IMR-90 (cell line): Measurements from ENCODE around the gene STXBP6. TPM values are rescaled to one million over a fixed set of nuclear protein-coding genes. Genes with fewer than 3 reads are reported as not detected.

ENCODE experiments used
- ATAC-seq: fragments of 200-7000 bp; cut with Tn5 transposase; 2 replicates; pipeline ENCODE4 v1.9.1; 2020; ENCODE audit warnings: low read depth, mild to moderate bottlenecking, moderate library complexity
- BruUV-seq: library from RNA; stranded (reverse); fragments of 400-500 nt; replicated peaks from 2 replicates; lab custom pipeline; 2021; lab: Mats Ljungman, UMichigan
- CTCF ChIA-PET: fragments of 300-600 bp; formaldehyde crosslinking; extraction: SDS; loops from one replicate; lab custom pipeline; 2021; ENCODE audit warnings: antibody characterized with exemption; lab: Yijun Ruan, JAX
- POLR2A ChIA-PET: fragments of 300-600 bp; sonication (Branson Sonifier 250); formaldehyde crosslinking; loops from one replicate; lab custom pipeline; 2022; ENCODE audit warnings: antibody characterized with exemption; ENCODE audit not compliant: unreplicated experiment; lab: Charles Lee
- DNase-seq: peaks from one replicate; pipeline ENCODE4 v3.0.0; 2013
- H2AFZ ChIP-seq: replicated peaks from 2 replicates; pipeline ENCODE3; 2013; ENCODE audit warnings: low read length, mild to moderate bottlenecking; ENCODE audit not compliant: poor library complexity
- H2AK5ac ChIP-seq: 2 replicates; pipeline ENCODE4 v1.6.1; 2013; ENCODE audit warnings: low read depth, low read length, inconsistent platforms
- H2AK9ac ChIP-seq: replicated peaks from 2 replicates; pipeline ENCODE3; 2013; ENCODE audit warnings: mild to moderate bottlenecking, low read depth, low read length, moderate library complexity; ENCODE audit not compliant: poor library complexity
- H2BK120ac ChIP-seq: 2 replicates; pipeline ENCODE4 v1.6.1; 2013; ENCODE audit warnings: low read depth, low read length, inconsistent platforms
- H2BK15ac ChIP-seq: 3 replicates; pipeline ENCODE4 v1.6.1; 2013; ENCODE audit warnings: low read depth, low read length, inconsistent platforms
- H2BK20ac ChIP-seq: 2 replicates; pipeline ENCODE4 v1.6.1; 2013; ENCODE audit warnings: low read depth, mild to moderate bottlenecking, inconsistent platforms, low read length, moderate library complexity
- H2BK5ac ChIP-seq: 2 replicates; pipeline ENCODE4 v1.6.1; 2013; ENCODE audit warnings: mild to moderate bottlenecking, low read depth, low read length, inconsistent platforms; ENCODE audit not compliant: poor library complexity, severe bottlenecking
- H3K14ac ChIP-seq: replicated peaks from 2 replicates; pipeline ENCODE4 v1.6.1; 2013; ENCODE audit warnings: low read depth, low read length, inconsistent platforms
- H3K18ac ChIP-seq: 2 replicates; pipeline ENCODE4 v1.6.1; 2013; ENCODE audit warnings: low read depth, low read length, control low read depth
- H3K23ac ChIP-seq: 2 replicates; pipeline ENCODE4 v1.6.1; 2013; ENCODE audit warnings: low read depth, low read length, inconsistent platforms
- H3K27ac ChIP-seq: 2 replicates; pipeline ENCODE4 v1.5.1; 2013; ENCODE audit warnings: mild to moderate bottlenecking, control low read depth, low read length; ENCODE audit not compliant: insufficient read depth
- H3K27me3 ChIP-seq: 2 replicates; pipeline ENCODE4 v1.6.1; 2013; ENCODE audit warnings: low read length; ENCODE audit not compliant: control insufficient read depth, insufficient read depth
- H3K36me3 ChIP-seq: 2 replicates; pipeline ENCODE4 v1.6.1; 2013; ENCODE audit warnings: low read length, mixed read lengths; ENCODE audit not compliant: control insufficient read depth, insufficient read depth
- H3K4ac ChIP-seq: 2 replicates; pipeline ENCODE4 v1.6.1; 2013; ENCODE audit warnings: low read depth, low read length, inconsistent platforms
- H3K4me1 ChIP-seq: 2 replicates; pipeline ENCODE4 v1.6.1; 2013; ENCODE audit warnings: low read length, mixed read lengths; ENCODE audit not compliant: control insufficient read depth, insufficient read depth
- H3K4me2 ChIP-seq: 2 replicates; pipeline ENCODE4 v1.6.1; 2013; ENCODE audit warnings: low read depth, mild to moderate bottlenecking, control low read depth, low read length, moderate library complexity
- H3K4me3 ChIP-seq: 2 replicates; pipeline ENCODE4 v1.5.1; 2013; ENCODE audit warnings: low read depth, mild to moderate bottlenecking, control low read depth, low read length, moderate library complexity; ENCODE audit not compliant: insufficient read depth
- H3K56ac ChIP-seq: 2 replicates; pipeline ENCODE4 v1.6.1; 2013; ENCODE audit warnings: low read length, inconsistent platforms; ENCODE audit not compliant: insufficient read depth; ENCODE audit errors: extremely low read depth
- H3K79me1 ChIP-seq, 2 experiments: 2 replicates each; pipeline ENCODE4 v1.6.1; 2013; ENCODE audit warnings: low read length in 2 of 2, inconsistent platforms in 1 of 2, low read depth in 1 of 2
- H3K9ac ChIP-seq: 2 replicates; pipeline ENCODE4 v1.6.1; 2013; ENCODE audit warnings: low read depth, low read length, control low read depth
- H3K9me1 ChIP-seq: 2 replicates; pipeline ENCODE4 v1.6.1; 2013; ENCODE audit warnings: low read length, inconsistent platforms; ENCODE audit not compliant: insufficient read depth
- H3K9me3 ChIP-seq: 2 replicates; pipeline ENCODE4 v1.6.1; 2013; ENCODE audit warnings: low read length; ENCODE audit not compliant: control insufficient read depth, insufficient read depth
- H4K20me1 ChIP-seq: 2 replicates; pipeline ENCODE4 v1.6.1; 2013; ENCODE audit warnings: low read length, inconsistent platforms; ENCODE audit not compliant: insufficient read depth
- H4K5ac ChIP-seq: 2 replicates; pipeline ENCODE4 v1.6.1; 2013; ENCODE audit warnings: mild to moderate bottlenecking, low read depth, low read length, control low read depth
- H4K8ac ChIP-seq, 2 experiments: 2 replicates each; pipeline ENCODE4 v1.6.1; 2013; ENCODE audit warnings: low read depth in 2 of 2, low read length in 2 of 2, control low read depth in 1 of 2, inconsistent platforms in 1 of 2
- H4K91ac ChIP-seq: 2 replicates; pipeline ENCODE4 v1.6.1; 2013; ENCODE audit warnings: low read depth, low read length, inconsistent platforms; ENCODE audit not compliant: insufficient read depth
- BHLHE40 ChIP-seq: fragments of 150-350 bp; IDR thresholded peaks from 2 replicates; pipeline ENCODE4 v1.6.1; 2016; ENCODE audit warnings: mild to moderate bottlenecking, low read depth, low read length
- MAFK ChIP-seq: IDR thresholded peaks from 2 replicates; pipeline ENCODE4 v1.6.1; 2012; ENCODE audit warnings: low read depth, low read length, improper control_type of control experiment
- POLR2A ChIP-seq: IDR thresholded peaks from 2 replicates; pipeline ENCODE4 v1.6.1; 2012; ENCODE audit warnings: mild to moderate bottlenecking, low read depth, low read length
- RAD21 ChIP-seq: IDR thresholded peaks from 2 replicates; pipeline ENCODE4 v1.6.1; 2012; ENCODE audit warnings: low read length, improper control_type of control experiment
- RCOR1 ChIP-seq: IDR thresholded peaks from 2 replicates; pipeline ENCODE4 v1.6.1; 2012; ENCODE audit warnings: mild to moderate bottlenecking, low read length, improper control_type of control experiment; ENCODE audit not compliant: insufficient replicate concordance
- RFX5 ChIP-seq: IDR thresholded peaks from 2 replicates; pipeline ENCODE4 v1.8.0; 2012; ENCODE audit warnings: low read depth, mild to moderate bottlenecking, low read length, moderate library complexity
- SMC3 ChIP-seq: fragments of 150-350 bp; IDR thresholded peaks from 2 replicates; pipeline ENCODE4 v1.6.1; 2016; ENCODE audit warnings: low read depth, mild to moderate bottlenecking, antibody characterized with exemption, low read length, moderate library complexity
- USF2 ChIP-seq: fragments of 150-350 bp; IDR thresholded peaks from 2 replicates; pipeline ENCODE4 v1.6.1; 2017; ENCODE audit warnings: mild to moderate bottlenecking, antibody characterized with exemption, low read length, low read depth
- WGBS, 2 experiments: methylation state at CpG; one replicate each; pipeline versions ENCODE4 v1.1.5 to v1.1.7; 2013; ENCODE audit warnings: missing lambda C conversion rate in 2 of 2; ENCODE audit not compliant: insufficient read length in 1 of 2; ENCODE audit errors: extremely low coverage in 2 of 2; 5-methylcytosine and 5-hydroxymethylcytosine counted together
- dilution Hi-C: fragments of 300-500 bp; cut with HindIII; formaldehyde crosslinking; loops from one replicate; pipeline ENCODE4 v1.14.3; 2018; ENCODE audit warnings: low sequenced_read_pairs; ENCODE audit not compliant: unreplicated experiment
- in situ Hi-C: fragments of 300-500 bp; cut with MboI; formaldehyde crosslinking; loops from 3 replicates; pipeline ENCODE4 v1.14.3; 2019; ENCODE audit warnings: low sequenced_read_pairs, inconsistent platforms, mixed read lengths
- intact Hi-C: fragments of 100-400 bp; cut with micrococcal nuclease; formaldehyde crosslinking; loops from 2 replicates; pipeline ENCODE4 v1.10.0; 2022
- polyA plus RNA-seq, 3 experiments: library from polyadenylated mRNA; depleted of rRNA; stranded (reverse); fragments of >200 nt; gene quantifications; 2 replicates each; pipeline ENCODE4 v1.2.3, GENCODE V29; 2012; ENCODE audit warnings: low replicate concordance in 1 of 3
- total RNA-seq: library from RNA; depleted of rRNA; stranded (reverse); fragments of >200 nt; gene quantifications from 2 replicates; pipeline ENCODE4 v1.2.3, GENCODE V29; 2012

STXBP6 gene
- total and polyA plus RNA-seq, 2 of the 4 experiments (the other 2 are of a cell fraction), result 14.2 to 14.3 TPM

DNA sequence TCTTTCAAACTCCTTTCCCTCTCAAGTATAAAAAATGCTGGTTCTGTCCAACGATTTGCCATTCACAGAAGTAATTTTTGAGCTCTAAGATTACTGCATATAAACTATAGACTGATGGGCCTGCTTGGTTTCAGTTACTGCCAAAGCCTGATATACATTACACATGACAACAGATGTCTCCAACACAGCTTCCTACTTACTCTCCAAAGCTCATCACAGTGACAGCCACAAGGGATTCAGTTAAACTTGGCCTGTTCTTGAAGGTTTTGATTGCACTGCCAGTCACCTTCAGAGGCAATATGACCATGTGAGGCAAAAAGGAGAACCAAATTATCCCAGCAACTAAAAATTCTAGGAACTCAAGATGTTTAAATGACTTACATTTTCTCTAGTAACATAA lies 30.1 kb downstream of the STXBP6 start:
- Histone ChIP-seq H3K23ac (no peak overlapping the region), H2BK120ac (no peak overlapping the region), H3K9me1 (no peaks in the 10 kb centered on the region), H3K4me3 (no peak overlapping the region), H4K5ac (no peak overlapping the region), H3K4ac (no peak overlapping the region), H3K79me1 (no peaks in the 10 kb centered on the region; a peak in 1 of 4 replicates), H3K4me1 (no peaks in the 10 kb centered on the region), H3K14ac (no peak overlapping the region), H3K36me3 (no peaks in the 10 kb centered on the region), H3K18ac (no peak overlapping the region), H2BK15ac (no peak overlapping the region), H4K91ac (no peak overlapping the region), H2AK9ac (no peak overlapping the region), H3K9me3 (no peaks in the 10 kb centered on the region), H2BK20ac (no peak overlapping the region), H2AK5ac (no peak overlapping the region), H4K20me1 (no peaks in the 10 kb centered on the region), H2AFZ (no peak overlapping the region), H2BK5ac (no peak overlapping the region), H3K9ac (no peak overlapping the region), H3K4me2 (no peak overlapping the region), H4K8ac (no peak overlapping the region), H3K27me3 (no peaks in the 10 kb centered on the region), H3K27ac (no peak overlapping the region), H3K56ac (no peak overlapping the region)
- no peak for ATAC-seq
- WGBS, 2 experiments, result no CpG with 5 or more reads among the region's 1 CpG
- in situ Hi-C loops (no loop called here), dilution Hi-C loops (no loop called here), intact Hi-C loops (no loop called here)
- BruUV-seq, result no TSS peak
- DNase-seq, result no peak
- ChIA-PET POLR2A (no interaction called here), CTCF (interaction anchor here (0.7 kb wide), 1 partner anchor 255 kb away, joined by 3 read pairs; no protein-coding TSS in a partner anchor)
- no peak for TF ChIP-seq BHLHE40
- no peak for TF ChIP-seq RFX5
- TF ChIP-seq RCOR1, result no peak
- no peak for TF ChIP-seq POLR2A
- TF ChIP-seq RAD21, result no peak
- TF ChIP-seq SMC3, result no peak
- TF ChIP-seq MAFK, result no peak
- no peak for TF ChIP-seq USF2
